HepG2 (cell line): ENCODE data around the gene MMP24OS. TPM values are rescaled to one million over a fixed set of nuclear protein-coding genes. Genes with fewer than 3 reads are reported as not detected.
A peak's percentile ranks its signal among the peaks of the same experiment; 100 is the strongest.

ENCODE experiments used
- ARHGAP35 ChIP-seq: sonication (generic); formaldehyde crosslinking; IDR thresholded peaks from 2 replicates; pipeline ENCODE4 v1.9.0; 2022; ENCODE audit warnings: mild to moderate bottlenecking, inconsistent platforms, moderate library complexity, missing genetic modification reagents, borderline replicate concordance
- BCLAF1 ChIP-seq: fragments of 450-650 bp; IDR thresholded peaks from 2 replicates; pipeline ENCODE4 v1.6.1; 2017; ENCODE audit warnings: mild to moderate bottlenecking
- CBFB ChIP-seq: sonication (generic); formaldehyde crosslinking; IDR thresholded peaks from 2 replicates; pipeline ENCODE4 v1.4.0; 2020; ENCODE audit warnings: missing genetic modification reagents
- ELF1 ChIP-seq: sonication (generic); formaldehyde crosslinking; IDR thresholded peaks from 2 replicates; pipeline ENCODE4 v1.4.0; 2020; ENCODE audit warnings: missing genetic modification reagents
- KLF11 ChIP-seq: IDR thresholded peaks from 2 replicates; pipeline ENCODE4 v1.6.1; 2016; ENCODE audit warnings: missing compliant biosample characterization
- MAFK ChIP-seq, 2 experiments: IDR thresholded peaks in 1 of 2; conservative IDR thresholded peaks in 1 of 2; 2 replicates each; pipeline ENCODE4 v1.6.1; 2011; ENCODE audit warnings: improper control_type of control experiment in 2 of 2, low read length in 2 of 2
- PAX8 ChIP-seq: sonication (generic); formaldehyde crosslinking; IDR thresholded peaks from 2 replicates; pipeline ENCODE4 v1.8.0; 2022; ENCODE audit warnings: mild to moderate bottlenecking, missing genetic modification reagents, borderline replicate concordance
- SP2 ChIP-seq: sonication (generic); formaldehyde crosslinking; IDR thresholded peaks from 2 replicates; pipeline ENCODE4 v1.5.1; 2020; ENCODE audit warnings: mild to moderate bottlenecking, missing genetic modification reagents
- STAT6 ChIP-seq: sonication (generic); formaldehyde crosslinking; IDR thresholded peaks from 2 replicates; pipeline ENCODE4 v1.4.0; 2020; ENCODE audit warnings: missing genetic modification reagents, mild to moderate bottlenecking, borderline replicate concordance
- ZBTB33 ChIP-seq: sonication (generic); formaldehyde crosslinking; IDR thresholded peaks from 2 replicates; pipeline ENCODE4 v1.4.0; 2020; ENCODE audit warnings: missing genetic modification reagents
- ZEB1 ChIP-seq: IDR thresholded peaks from 2 replicates; pipeline ENCODE4 v1.6.1; 2012; ENCODE audit warnings: mild to moderate bottlenecking, low read depth, inconsistent platforms; ENCODE audit not compliant: insufficient replicate concordance
- ZFP37 ChIP-seq: sonication (generic); formaldehyde crosslinking; IDR thresholded peaks from 2 replicates; pipeline ENCODE4 v1.4.0; 2020; ENCODE audit warnings: missing genetic modification reagents, borderline replicate concordance
- ZNF432 ChIP-seq: sonication (generic); formaldehyde crosslinking; IDR thresholded peaks from 2 replicates; pipeline ENCODE4 v1.5.0; 2020; ENCODE audit warnings: missing genetic modification reagents, mild to moderate bottlenecking, borderline replicate concordance
- ZNF451 ChIP-seq: sonication (generic); formaldehyde crosslinking; IDR thresholded peaks from 2 replicates; pipeline ENCODE4 v1.5.0; 2020; ENCODE audit warnings: mild to moderate bottlenecking, missing genetic modification reagents
- ZNF503 ChIP-seq: sonication (generic); formaldehyde crosslinking; IDR thresholded peaks from 2 replicates; pipeline ENCODE4 v1.4.0; 2020; ENCODE audit warnings: missing genetic modification reagents
- ZNF543 ChIP-seq: sonication (generic); formaldehyde crosslinking; IDR thresholded peaks from 2 replicates; pipeline ENCODE4 v1.4.0; 2020; ENCODE audit warnings: mild to moderate bottlenecking, missing genetic modification reagents
- ZNF691 ChIP-seq: sonication (generic); formaldehyde crosslinking; IDR thresholded peaks from 2 replicates; pipeline ENCODE4 v1.4.0; 2020; ENCODE audit warnings: missing genetic modification reagents, low read depth, mild to moderate bottlenecking, borderline replicate concordance
- ZNF766 ChIP-seq: sonication (generic); formaldehyde crosslinking; IDR thresholded peaks from 2 replicates; pipeline ENCODE4 v1.5.0; 2020; ENCODE audit warnings: missing genetic modification reagents, borderline replicate concordance
- ZNF850 ChIP-seq: sonication (generic); formaldehyde crosslinking; conservative IDR thresholded peaks from 2 replicates; pipeline ENCODE4 v1.9.0; 2021; ENCODE audit warnings: mild to moderate bottlenecking, missing genetic modification reagents
- polyA plus RNA-seq, 8 experiments: library from polyadenylated mRNA; depleted of rRNA in 3 of 8; stranded (reverse) in 7 of 8; unstranded in 1 of 8; fragments of >200 nt; fragmentation: Illumina TruSeq in 4 of 8; extraction: Trizol in 4 of 8; gene quantifications; 2 replicates each; pipeline versions ENCODE4 v1.2.1 to v1.2.3, GENCODE V29; 2011 to 2016; ENCODE audit warnings: low read depth in 4 of 8, missing spikeins in 1 of 8, mixed read lengths in 1 of 8; ENCODE audit not compliant: insufficient read depth in 1 of 8
- total RNA-seq, 5 experiments: library from RNA; depleted of rRNA; stranded (reverse); fragments of >200 nt; fragmentation: Illumina TruSeq; extraction: Trizol; gene quantifications; 2 replicates each; pipeline ENCODE4 v1.2.3, GENCODE V29; 2016; ENCODE audit warnings: low read depth in 1 of 5

MMP24OS gene
- total and polyA plus RNA-seq, 2 of the 13 experiments (the other 11 are each of a cell fraction or from before 2014, with no cell fraction given) = 6.0 to 8.5 TPM

GRCh38 chr20:35284267-35284991 lies 6.5 kb upstream of the MMP24OS start, which contains the start of gene EIF6 (continued):
- peak; percentile 89 for TF ChIP-seq ZEB1
- no peak for TF ChIP-seq PAX8 (CRISPR knock-in tag)
- peak; percentile 80 for TF ChIP-seq KLF11 (CRISPR knock-in tag)
- TF ChIP-seq SP2 (CRISPR knock-in tag) = peak; percentile 68
- peak; percentile 50 for TF ChIP-seq ZNF691 (CRISPR knock-in tag)
- TF ChIP-seq ZNF850 (CRISPR knock-in tag) = 0 out of 2 replicates have a peak, but pooled peaks have one; percentile 39
- no peak for TF ChIP-seq MAFK (conservative IDR thresholded peaks at IDR 0.05 in 1 of 2, IDR thresholded peaks at IDR 0.05 in 1 of 2; ENCODE audit: low read length in 2 of 2)
- no peak for TF ChIP-seq ZFP37 (CRISPR knock-in tag)
- peak; percentile 91 for TF ChIP-seq ZNF543 (CRISPR knock-in tag)
- TF ChIP-seq ZNF451 (CRISPR knock-in tag) = no peak
- no peak for TF ChIP-seq BCLAF1
- no peak for TF ChIP-seq ZNF766 (CRISPR knock-in tag)
- TF ChIP-seq ZNF503 = no peak
- TF ChIP-seq ELF1 (CRISPR knock-in tag) = peak; percentile 97
- peak; percentile 93; the same call in 1 of the 2 replicates for TF ChIP-seq STAT6 (CRISPR knock-in tag)
- peak; percentile 24; the same call in 1 of the 2 replicates for TF ChIP-seq ZBTB33
- TF ChIP-seq CBFB (CRISPR knock-in tag) = peak; percentile 38; the same call in 1 of the 2 replicates
- peak; percentile 93 for TF ChIP-seq ARHGAP35 (CRISPR knock-in tag)
- no peak for TF ChIP-seq ZNF432 (CRISPR knock-in tag)
